NCI-H774 (cell line): ENCODE results near the gene OR6C76.

Source experiments
- DNase-seq: peaks from one replicate; lab custom pipeline; 2025; lab: John Stamatoyannopoulos, UW

OR6C76 gene

DNA sequence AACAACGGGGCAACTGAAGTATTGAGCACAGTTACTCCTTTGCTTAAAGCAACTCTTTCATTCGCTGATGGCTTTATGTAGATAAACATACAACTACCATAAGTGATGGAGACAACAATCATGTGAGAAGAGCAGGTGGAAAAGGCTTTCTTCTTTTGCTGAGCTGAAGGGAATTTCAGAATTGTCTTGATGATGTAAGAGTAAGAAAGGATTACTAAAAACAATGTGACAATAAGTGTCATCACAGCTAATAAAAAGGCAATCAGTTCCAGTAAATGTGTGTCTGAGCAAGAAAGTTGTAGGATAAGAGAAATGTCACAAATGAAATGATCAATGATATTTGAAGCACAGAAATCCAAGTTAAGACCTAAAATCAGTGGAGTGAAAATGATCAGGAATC, 43.2 kb downstream of the OR6C76 start:
- no peak for DNase-seq

DNA sequence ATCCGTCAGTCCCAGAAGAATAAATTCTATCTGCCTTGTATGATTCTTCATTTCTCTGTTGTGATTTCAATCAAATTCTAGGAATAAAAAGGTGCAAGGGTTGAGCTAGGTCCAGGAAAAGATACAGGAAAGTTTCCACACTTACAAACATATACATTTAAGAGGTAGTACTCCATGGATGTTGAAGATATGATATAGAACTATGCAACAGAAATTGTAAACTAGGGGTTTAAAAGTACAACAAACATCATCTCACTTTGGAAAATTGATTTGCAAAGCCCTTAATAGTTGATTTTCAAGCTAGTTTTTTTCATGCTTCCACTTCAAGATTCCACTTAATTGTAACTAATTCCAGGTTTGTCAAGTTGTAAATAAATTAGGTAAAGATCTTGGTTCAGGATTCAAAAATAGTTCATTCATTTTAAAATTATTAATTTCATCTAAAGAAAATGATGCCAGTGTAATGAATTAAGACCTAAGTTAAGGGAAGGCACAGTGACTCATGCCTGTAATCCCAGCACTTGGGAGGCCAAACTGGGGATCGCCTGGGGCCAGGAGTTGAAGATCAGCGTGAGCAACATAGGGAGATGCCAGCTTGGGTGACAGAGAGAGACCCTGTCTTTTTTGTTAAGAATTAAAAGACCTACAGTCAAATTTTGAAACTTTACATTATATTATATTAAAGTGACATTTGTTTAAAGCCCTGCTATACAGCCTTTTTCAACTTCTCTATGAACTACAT, 44.2 kb downstream of the OR6C76 start, which contains the start of gene OR6C70:
Gene OR6C70 (minus strand): TSS at position 51 of the 742 bp plus-strand sequence. CDS start 0 bp downstream, at position 51.
- DNase-seq, result no peak

DNA sequence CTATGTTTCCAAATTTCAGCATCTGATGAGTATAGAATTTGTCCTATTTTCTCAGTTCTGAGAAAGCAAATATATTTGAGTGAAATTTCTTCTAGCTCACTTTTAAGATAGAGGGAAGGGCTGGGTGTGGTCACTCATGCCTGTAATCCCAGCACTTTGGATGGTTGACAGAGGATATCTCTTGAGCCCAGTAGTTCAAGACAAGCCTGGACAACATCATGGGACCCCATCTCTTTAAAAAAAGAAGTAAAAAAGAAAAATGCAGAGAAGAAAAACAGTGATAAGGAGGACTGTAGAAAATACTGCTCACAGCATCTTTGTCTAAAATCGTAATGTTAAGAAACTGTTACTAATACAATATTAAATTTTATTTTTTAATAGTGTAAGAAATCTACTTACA, 46.2 kb downstream of the OR6C76 start:
- DNase-seq, result no peak
